Thymus (tissue), 11 donors: ENCODE measurements around the gene PLA2R1. TPM values are rescaled to one million over a fixed set of nuclear protein-coding genes. Genes with fewer than 3 reads are reported as not detected.

Source experiments
- DNase-seq, 9 donors: peaks; one replicate each; pipeline ENCODE4 v3.0.0-alpha.2; 2013; ENCODE audit warnings: low spot score in 9 of 9, low read depth in 6 of 9, missing footprints in 1 of 9
- H3K27ac ChIP-seq, 2 donors: one replicate each; pipeline ENCODE4 v1.5.1; 2013; ENCODE audit warnings: control low read depth in 1 of 2, low read depth in 1 of 2, low read length in 1 of 2, mild to moderate bottlenecking in 1 of 2, moderate library complexity in 1 of 2
- H3K27me3 ChIP-seq, 2 donors: one replicate each; pipeline ENCODE4 v1.5.1; 2013; ENCODE audit warnings: low read length in 1 of 2; ENCODE audit not compliant: control insufficient read depth in 2 of 2, insufficient read depth in 1 of 2
- H3K36me3 ChIP-seq, 2 donors: one replicate each; pipeline ENCODE4 v1.5.1; 2013; ENCODE audit warnings: low read length in 1 of 2, mild to moderate bottlenecking in 1 of 2, moderate library complexity in 1 of 2; ENCODE audit not compliant: control insufficient read depth in 2 of 2, insufficient read depth in 2 of 2
- H3K4me1 ChIP-seq, 2 donors: one replicate each; pipeline ENCODE4 v1.5.1; 2013; ENCODE audit warnings: low read length in 2 of 2; ENCODE audit not compliant: control insufficient read depth in 2 of 2, insufficient read depth in 2 of 2
- H3K4me3 ChIP-seq, 2 donors: one replicate each; pipeline ENCODE4 v1.5.1; 2013; ENCODE audit warnings: low read length in 2 of 2, control low read depth in 1 of 2, mild to moderate bottlenecking in 1 of 2
- H3K9me3 ChIP-seq, 2 donors: one replicate each; pipeline ENCODE4 v1.5.1; 2013; ENCODE audit warnings: low read length in 1 of 2, mild to moderate bottlenecking in 1 of 2; ENCODE audit not compliant: control insufficient read depth in 2 of 2, insufficient read depth in 1 of 2
- WGBS: extraction: QIAGEN DNeasy Blood & Tissue Kit; methylation state at CpG from one replicate; pipeline ENCODE4 v1.1.7; 2013; 5-methylcytosine and 5-hydroxymethylcytosine counted together
- polyA plus RNA-seq: library from polyadenylated mRNA; stranded (reverse); fragments of 200-250 nt; gene quantifications from one replicate; pipeline ENCODE4 v1.2.3, GENCODE V29; 2013
- total RNA-seq: library from RNA; stranded (reverse); fragments of 120-200 nt; gene quantifications from one replicate; pipeline ENCODE4 v1.2.4, GENCODE V29; 2013
- donor health status: healthy.

PLA2R1 gene
- total and polyA plus RNA-seq, 2 donors: 0.90 to 2.7 TPM

DNA sequence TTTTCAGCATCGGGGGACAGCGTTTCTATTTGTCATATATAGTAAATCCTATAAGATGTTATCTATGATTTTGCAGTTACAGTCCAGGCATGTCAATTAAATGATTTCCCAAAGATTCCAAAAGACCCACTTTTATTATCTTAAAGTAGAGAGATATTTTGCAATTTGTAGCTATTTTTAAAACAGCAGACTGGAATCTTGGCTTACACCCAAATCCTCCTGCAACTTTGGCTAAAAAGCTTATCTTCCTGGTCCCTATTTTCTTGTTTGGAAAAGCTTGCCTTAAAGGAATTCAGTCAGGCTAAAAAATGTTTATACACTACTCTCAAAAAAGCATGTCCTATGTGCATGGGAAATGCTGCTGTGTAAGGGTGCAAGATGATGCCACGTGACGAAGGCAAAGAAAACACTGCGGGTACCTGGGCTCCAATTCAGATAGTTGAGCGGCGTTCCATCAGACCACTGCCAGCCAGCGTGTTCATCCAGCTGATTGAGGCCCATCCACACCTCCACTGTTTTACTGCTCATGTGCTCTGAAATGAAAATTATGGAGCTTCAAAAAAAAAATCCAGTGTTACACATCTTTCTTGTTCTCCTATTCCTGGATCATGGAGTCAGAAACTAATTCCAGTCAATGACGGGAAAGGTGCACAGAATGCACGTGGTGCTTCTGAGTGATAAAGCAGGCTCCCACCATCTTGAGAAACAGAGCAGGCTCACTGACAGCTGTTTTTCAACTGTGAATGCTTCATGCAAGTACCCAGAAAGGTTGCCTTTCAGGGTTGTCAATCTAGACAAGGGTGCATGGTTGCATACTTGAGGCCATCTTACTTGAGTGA, 33.8 kb downstream of the PLA2R1 start:
- Histone ChIP-seq H3K27ac (no peak overlapping the region), H3K9me3 (peaks cover 0 to 1% of the 10 kb centered on the region in 2 donors), H3K27me3 (no peaks in the 10 kb centered on the region), H3K4me3 (no peak overlapping the region), H3K36me3 (no peaks in the 10 kb centered on the region), H3K4me1 (no peaks in the 10 kb centered on the region)
- WGBS: 96% methylated on average over 10 of the region's 10 CpGs
- DNase-seq: no peak

DNA sequence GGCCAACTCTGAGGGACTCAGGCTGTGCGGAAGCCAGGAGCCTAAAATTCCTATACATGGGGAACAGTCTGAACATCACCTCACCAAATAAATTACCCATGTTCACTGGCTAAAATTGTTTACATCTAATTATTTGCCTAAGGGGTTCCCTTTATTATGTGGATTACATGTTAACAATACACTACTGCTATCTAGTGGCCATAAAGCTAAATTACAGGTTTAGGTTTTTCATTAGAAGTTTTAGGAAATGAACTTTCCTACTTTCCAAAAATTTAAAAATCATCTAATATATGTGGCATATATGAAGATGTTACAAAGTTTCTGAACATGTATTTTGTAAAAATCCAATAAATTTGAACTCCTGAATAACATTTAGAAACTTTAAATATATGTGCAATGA, 40.3 kb downstream of the PLA2R1 start:
- Histone ChIP-seq H3K27ac (no peak overlapping the region), H3K4me3 (no peak overlapping the region), H3K36me3 (no peaks in the 10 kb centered on the region), H3K27me3 (no peaks in the 10 kb centered on the region), H3K9me3 (peaks cover 0 to 1% of the 10 kb centered on the region in 2 donors), H3K4me1 (no peaks in the 10 kb centered on the region)
- no peak for DNase-seq
- 98% methylated on average over 1 of the region's 1 CpG for WGBS

DNA sequence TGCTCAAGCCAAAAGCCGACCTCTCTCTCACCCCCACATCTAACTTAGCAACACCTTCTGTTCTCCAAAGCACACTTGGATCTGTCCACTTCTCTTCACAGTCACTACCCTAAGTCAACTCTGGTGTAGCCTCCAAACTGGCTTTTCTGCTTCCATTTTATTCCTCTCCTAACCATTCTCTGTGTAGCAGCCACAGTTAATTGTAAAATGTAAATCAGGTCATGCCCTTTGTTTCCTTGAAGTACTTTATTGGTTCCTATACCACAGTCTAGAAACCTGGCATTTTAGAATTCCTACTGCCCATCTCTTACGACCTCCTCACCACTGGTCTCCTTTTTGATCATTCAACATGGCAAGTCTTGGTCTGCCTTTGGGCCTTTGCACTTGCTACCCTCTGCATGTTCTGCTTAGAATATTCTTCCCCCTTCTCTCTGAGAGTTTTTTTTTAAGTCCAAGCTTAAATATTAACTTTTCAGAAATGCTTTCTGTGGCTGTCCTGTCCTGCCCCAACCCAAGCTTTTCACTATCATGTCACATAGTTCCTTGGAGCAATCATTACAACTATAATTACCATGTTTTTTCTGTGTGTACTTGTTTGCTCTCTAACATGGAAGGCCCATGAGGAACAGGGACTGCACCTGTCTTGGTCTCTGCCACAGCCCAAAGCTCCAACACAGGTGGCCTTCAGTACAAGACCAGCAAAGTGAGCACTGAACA, 42.9 kb downstream of the PLA2R1 start:
- no peaks in the 10 kb centered on the region for H3K36me3 ChIP-seq

DNA sequence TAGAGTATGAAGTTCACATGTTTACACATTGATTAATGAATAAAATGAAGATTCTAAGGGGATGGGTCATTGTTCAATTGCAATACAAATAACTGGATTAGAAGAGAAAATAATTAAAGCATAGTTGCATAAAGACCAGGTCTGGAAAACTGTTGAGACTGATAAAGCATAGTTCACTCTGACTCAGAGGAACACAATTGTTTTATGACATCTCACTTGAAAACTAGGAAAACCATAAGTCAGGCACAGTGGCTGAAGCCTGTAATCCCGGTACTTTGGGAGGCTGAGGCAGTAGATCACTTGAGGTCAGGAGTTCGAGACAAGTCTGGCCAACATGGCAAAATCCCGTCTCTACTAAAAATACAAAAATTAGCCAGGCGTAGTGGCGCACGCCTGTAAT, 46.7 kb downstream of the PLA2R1 start:
- DNase-seq: no peak
- H3K27ac ChIP-seq: no peak overlapping the region
- 82% methylated on average over 6 of the region's 6 CpGs for WGBS
- no peaks in the 10 kb centered on the region for H3K27me3 ChIP-seq
- H3K4me1 ChIP-seq: no peaks in the 10 kb centered on the region
- H3K4me3 ChIP-seq: no peak overlapping the region
- H3K36me3 ChIP-seq: no peaks in the 10 kb centered on the region
- no peaks in the 10 kb centered on the region for H3K9me3 ChIP-seq

More for the DNA sequence above, 42.9 kb downstream of the PLA2R1 start:
- WGBS: 95% methylated on average over 2 of the region's 2 CpGs
- Histone ChIP-seq H3K27me3 (no peaks in the 10 kb centered on the region), H3K27ac (no peak overlapping the region), H3K4me3 (no peak overlapping the region), H3K9me3 (no peaks in the 10 kb centered on the region), H3K4me1 (no peaks in the 10 kb centered on the region)
- no peak for DNase-seq

DNA sequence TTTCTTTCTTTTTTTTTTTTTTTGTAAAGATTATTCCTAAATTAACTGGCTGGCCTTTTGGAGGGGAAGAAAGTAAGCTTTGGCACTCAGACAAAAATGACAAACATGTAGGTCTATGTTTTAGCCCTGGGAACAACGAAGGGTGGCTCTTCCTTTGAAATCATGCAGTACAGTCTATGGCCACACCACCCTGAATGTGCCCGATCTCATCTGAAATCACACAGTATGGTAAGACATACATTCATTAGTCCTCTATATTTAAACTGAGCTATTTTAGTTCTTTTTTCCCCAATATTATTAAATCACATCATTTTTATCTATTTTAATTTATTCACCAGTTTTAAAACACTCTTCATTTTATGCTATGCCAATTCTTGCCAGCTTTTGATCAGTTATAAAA, 48.2 kb downstream of the PLA2R1 start:
- no peak overlapping the region for H3K27ac ChIP-seq
- no peaks in the 10 kb centered on the region for H3K9me3 ChIP-seq
- no peaks in the 10 kb centered on the region for H3K27me3 ChIP-seq
- H3K4me1 ChIP-seq: no peaks in the 10 kb centered on the region
- no peak overlapping the region for H3K4me3 ChIP-seq
- no peak for DNase-seq
- WGBS: 48% methylated on average over 2 of the region's 2 CpGs
- no peaks in the 10 kb centered on the region for H3K36me3 ChIP-seq

DNA sequence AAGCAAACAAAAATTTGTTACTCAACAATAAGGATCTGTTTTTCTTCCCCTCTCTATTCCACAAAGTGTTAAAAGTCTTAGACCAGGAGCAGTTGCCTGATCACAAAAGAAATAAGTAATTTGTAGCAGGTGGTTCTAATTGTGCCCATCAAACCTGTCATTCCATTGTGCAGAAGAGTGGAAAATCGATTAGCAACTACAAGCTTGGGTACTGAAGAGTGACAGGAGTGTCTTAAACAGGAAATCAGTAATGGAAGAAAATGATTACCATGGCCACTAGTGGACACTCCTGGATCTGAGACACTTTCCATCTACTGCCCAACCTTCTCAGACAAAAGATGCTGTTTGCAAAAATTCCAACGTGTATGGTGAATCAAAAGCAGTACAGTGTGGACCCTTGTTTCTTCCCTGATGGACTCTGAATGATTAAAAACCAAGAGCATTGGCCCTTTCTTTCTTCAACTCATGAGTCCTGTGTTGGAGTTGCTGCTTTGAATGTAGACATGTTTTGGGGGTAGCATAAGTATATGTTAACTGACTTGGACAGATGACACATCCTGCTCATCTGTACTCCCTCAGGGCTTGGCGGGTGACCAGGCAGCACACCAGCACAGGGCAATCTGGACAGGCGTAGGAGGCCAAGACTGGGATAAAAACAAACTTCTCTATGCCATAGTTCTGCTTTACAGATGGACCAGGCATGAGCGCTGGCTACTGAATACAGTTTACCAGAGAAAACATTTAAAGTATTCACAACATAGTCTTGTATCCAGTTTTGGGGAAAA, 51.9 kb downstream of the PLA2R1 start:
- no peak for DNase-seq
- no peak overlapping the region for H3K4me3 ChIP-seq
- H3K9me3 ChIP-seq: no peaks in the 10 kb centered on the region
- H3K36me3 ChIP-seq: no peaks in the 10 kb centered on the region
- 78% methylated on average over 5 of the region's 5 CpGs for WGBS
- H3K4me1 ChIP-seq: no peaks in the 10 kb centered on the region
- H3K27ac ChIP-seq: no peak overlapping the region
- H3K27me3 ChIP-seq: no peaks in the 10 kb centered on the region

DNA sequence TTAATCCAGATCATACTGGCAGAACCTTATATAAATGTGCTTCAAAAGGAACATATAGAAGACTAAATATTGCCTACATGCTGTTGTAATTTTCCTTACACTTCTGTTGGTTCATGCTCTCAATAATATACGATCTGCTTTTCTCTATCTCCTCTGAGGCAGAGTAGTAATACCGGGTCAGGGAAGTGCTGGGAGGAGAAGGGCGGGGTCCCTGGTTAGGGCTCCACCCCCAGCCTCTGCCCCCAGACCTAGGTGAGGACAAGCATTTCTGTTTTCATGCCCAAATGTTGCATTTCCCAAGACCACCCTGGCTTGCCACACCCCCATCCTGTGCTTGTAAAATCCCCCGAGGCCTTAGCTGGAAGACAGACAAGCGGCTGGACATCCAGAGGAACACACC, 55.3 kb downstream of the PLA2R1 start:
- no peak overlapping the region for H3K27ac ChIP-seq
- no peak overlapping the region for H3K4me3 ChIP-seq
- H3K27me3 ChIP-seq: no peaks in the 10 kb centered on the region
- no peaks in the 10 kb centered on the region for H3K9me3 ChIP-seq
- no peak for DNase-seq
- no peaks in the 10 kb centered on the region for H3K4me1 ChIP-seq
- 97% methylated on average over 5 of the region's 5 CpGs for WGBS
- H3K36me3 ChIP-seq: no peaks in the 10 kb centered on the region

DNA sequence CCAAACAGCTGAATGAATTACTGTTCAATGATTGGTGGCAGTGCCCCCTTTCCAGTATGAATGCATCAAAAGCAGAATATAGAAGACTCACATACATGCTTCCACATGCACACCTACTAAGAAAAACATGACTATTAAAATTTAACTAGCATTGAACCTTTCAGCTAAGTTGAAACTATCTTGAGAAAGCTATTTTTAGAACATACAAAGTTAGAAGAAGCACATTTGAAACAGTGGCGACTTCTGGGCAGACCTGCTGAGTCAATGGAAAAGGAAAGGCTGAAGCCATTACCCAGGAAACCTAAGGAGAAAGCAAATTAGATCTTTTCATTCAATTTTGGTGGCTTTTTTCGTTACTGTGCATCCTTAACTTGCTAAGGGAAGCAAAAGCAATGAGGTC, 55.9 kb downstream of the PLA2R1 start:
- WGBS: 71% methylated on average over 2 of the region's 2 CpGs
- no peaks in the 10 kb centered on the region for H3K27me3 ChIP-seq
- H3K27ac ChIP-seq: no peak overlapping the region
- no peak overlapping the region for H3K4me3 ChIP-seq
- H3K9me3 ChIP-seq: no peaks in the 10 kb centered on the region
- DNase-seq: no peak
- no peaks in the 10 kb centered on the region for H3K36me3 ChIP-seq
- no peaks in the 10 kb centered on the region for H3K4me1 ChIP-seq

DNA sequence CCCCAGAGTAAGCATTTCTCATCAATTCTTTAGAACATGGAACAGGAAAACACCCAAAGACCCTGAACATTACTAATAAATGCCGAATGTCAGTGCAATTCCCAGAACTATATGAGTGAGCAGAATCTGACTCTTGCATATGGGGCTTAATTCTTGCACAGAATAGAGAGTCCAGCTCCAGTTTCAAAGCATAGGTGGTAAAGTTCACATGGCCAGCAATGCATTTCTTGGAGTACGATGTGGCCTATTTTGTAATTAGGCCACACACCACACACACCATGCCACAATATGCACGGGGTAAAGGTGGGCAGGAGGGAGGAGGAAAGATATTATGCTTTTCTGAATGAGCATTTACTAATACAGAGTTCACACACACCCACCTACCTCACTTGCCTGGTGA, 56.5 kb downstream of the PLA2R1 start:
- Histone ChIP-seq H3K27ac (no peak overlapping the region), H3K36me3 (no peaks in the 10 kb centered on the region), H3K4me1 (no peaks in the 10 kb centered on the region), H3K9me3 (no peaks in the 10 kb centered on the region), H3K27me3 (no peaks in the 10 kb centered on the region), H3K4me3 (no peak overlapping the region)
- 96% methylated on average over 3 of the region's 3 CpGs for WGBS
- DNase-seq: no peak
